Endothelial cell of umbilical vein (primary cell): ENCODE measurements around the gene GAS7.

Source experiments
- EZH2 ChIP-seq: IDR thresholded peaks from 2 replicates; pipeline ENCODE4 v1.6.1; 2012; ENCODE audit warnings: borderline replicate concordance, low read depth, mild to moderate bottlenecking, moderate library complexity, low read length, inconsistent platforms; ENCODE audit not compliant: severe bottlenecking
- FOS ChIP-seq: IDR thresholded peaks from 2 replicates; pipeline ENCODE4 v1.6.1; 2011; ENCODE audit warnings: mild to moderate bottlenecking, low read length, moderate library complexity, borderline replicate concordance; ENCODE audit not compliant: insufficient read depth
- JUN ChIP-seq: IDR thresholded peaks from 2 replicates; pipeline ENCODE4 v1.6.1; 2011; ENCODE audit warnings: borderline replicate concordance, low read depth; ENCODE audit not compliant: insufficient read length, insufficient read depth
- MYC ChIP-seq: IDR thresholded peaks from one replicate; pipeline ENCODE4 v1.6.1; 2011; ENCODE audit warnings: mild to moderate bottlenecking, low read depth, low read length
- POLR2A ChIP-seq: IDR thresholded peaks from 2 replicates; pipeline ENCODE4 v1.6.1; 2012; ENCODE audit warnings: low read depth, mild to moderate bottlenecking, control low read depth, low read length
- POLR2AphosphoS5 ChIP-seq: IDR thresholded peaks from 2 replicates; pipeline ENCODE4 v1.6.1; 2012; ENCODE audit warnings: low read depth, mild to moderate bottlenecking, control low read depth, low read length, moderate library complexity; ENCODE audit not compliant: insufficient read depth
- TF ChIP-seq, protein P1 (sequence below), 2 donors: IDR thresholded peaks; 1 replicate in 1 of 2; 2 replicates in 1 of 2; pipeline ENCODE4 v1.5.1; 2011; ENCODE audit warnings: low read length in 2 of 2, mild to moderate bottlenecking in 2 of 2, moderate library complexity in 2 of 2, control low read depth in 1 of 2, inconsistent platforms in 1 of 2, low read depth in 1 of 2; ENCODE audit not compliant: insufficient read depth in 1 of 2; ENCODE audit errors: extremely low read depth in 1 of 2
- TF ChIP-seq, protein P2 (sequence below): IDR thresholded peaks from 2 replicates; pipeline ENCODE4 v1.6.1; 2011; ENCODE audit not compliant: insufficient read depth, insufficient read length

DNA sequence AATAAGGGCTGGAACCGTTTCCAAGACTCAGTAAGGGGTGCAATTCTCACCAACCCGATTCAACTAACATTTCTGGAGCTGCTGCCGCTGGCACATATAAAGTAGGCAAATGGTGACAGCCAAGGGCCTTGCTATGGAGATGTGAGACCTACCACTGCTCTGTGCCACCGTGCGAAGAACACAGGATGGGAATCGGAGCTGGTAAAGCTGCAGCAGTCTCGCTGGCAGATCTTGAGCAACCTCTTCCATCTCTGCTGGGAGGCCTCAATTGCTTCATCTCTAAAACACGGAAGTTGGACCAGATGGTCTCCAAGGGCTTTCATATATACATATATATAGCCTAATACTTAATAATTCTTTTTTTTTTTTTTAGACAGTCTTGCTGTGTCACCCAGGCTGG lies 164.4 kb downstream of the GAS7 start:
- TF ChIP-seq, protein P1, sequence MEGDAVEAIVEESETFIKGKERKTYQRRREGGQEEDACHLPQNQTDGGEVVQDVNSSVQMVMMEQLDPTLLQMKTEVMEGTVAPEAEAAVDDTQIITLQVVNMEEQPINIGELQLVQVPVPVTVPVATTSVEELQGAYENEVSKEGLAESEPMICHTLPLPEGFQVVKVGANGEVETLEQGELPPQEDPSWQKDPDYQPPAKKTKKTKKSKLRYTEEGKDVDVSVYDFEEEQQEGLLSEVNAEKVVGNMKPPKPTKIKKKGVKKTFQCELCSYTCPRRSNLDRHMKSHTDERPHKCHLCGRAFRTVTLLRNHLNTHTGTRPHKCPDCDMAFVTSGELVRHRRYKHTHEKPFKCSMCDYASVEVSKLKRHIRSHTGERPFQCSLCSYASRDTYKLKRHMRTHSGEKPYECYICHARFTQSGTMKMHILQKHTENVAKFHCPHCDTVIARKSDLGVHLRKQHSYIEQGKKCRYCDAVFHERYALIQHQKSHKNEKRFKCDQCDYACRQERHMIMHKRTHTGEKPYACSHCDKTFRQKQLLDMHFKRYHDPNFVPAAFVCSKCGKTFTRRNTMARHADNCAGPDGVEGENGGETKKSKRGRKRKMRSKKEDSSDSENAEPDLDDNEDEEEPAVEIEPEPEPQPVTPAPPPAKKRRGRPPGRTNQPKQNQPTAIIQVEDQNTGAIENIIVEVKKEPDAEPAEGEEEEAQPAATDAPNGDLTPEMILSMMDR (IDR thresholded peaks at IDR 0.05; ENCODE audit: extremely low read depth in 1 of 2, insufficient read depth in 1 of 2, low read depth in 1 of 2, low read length in 2 of 2): no peak
- TF ChIP-seq POLR2A: no peak
- TF ChIP-seq, protein P2, sequence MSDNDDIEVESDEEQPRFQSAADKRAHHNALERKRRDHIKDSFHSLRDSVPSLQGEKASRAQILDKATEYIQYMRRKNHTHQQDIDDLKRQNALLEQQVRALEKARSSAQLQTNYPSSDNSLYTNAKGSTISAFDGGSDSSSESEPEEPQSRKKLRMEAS: no peak
- no peak for TF ChIP-seq MYC
- TF ChIP-seq POLR2AphosphoS5: no peak
- no peak for TF ChIP-seq EZH2
- no peak for TF ChIP-seq FOS
- no peak for TF ChIP-seq JUN
